Spleen (tissue), 11 donors: Measurements from ENCODE around the gene SCNN1A. TPM values are rescaled to one million over a fixed set of nuclear protein-coding genes. Genes with fewer than 3 reads are reported as not detected.
A peak's percentile ranks its signal among the peaks of the same experiment; 100 is the strongest.

Experiments
- DNase-seq: peaks from one replicate; pipeline ENCODE4 v3.0.0-alpha.2; 2020
- H3K27ac ChIP-seq, 8 donors: fragments of 200-600 bp; sonication (generic) in 7 of 8; 1 replicate in 4 of 8; 2 replicates in 4 of 8; pipeline versions ENCODE4 v1.5.0 to v1.8.0; 2016 to 2021; ENCODE audit warnings: inconsistent platforms in 4 of 8, mild to moderate bottlenecking in 4 of 8, moderate library complexity in 1 of 8
- H3K27me3 ChIP-seq, 7 donors: fragments of 200-600 bp; sonication (generic) in 6 of 7; replicated peaks in 1 of 7; 1 replicate in 4 of 7; 2 replicates in 3 of 7; pipeline versions ENCODE4 v1.5.0 to v1.8.0; 2016 to 2021; ENCODE audit warnings: inconsistent platforms in 3 of 7, mild to moderate bottlenecking in 1 of 7
- H3K36me3 ChIP-seq, 6 donors: fragments of 200-600 bp; sonication (generic) in 5 of 6; 1 replicate in 4 of 6; 2 replicates in 2 of 6; pipeline versions ENCODE4 v1.5.0 to v1.8.0; 2016 to 2021; ENCODE audit warnings: inconsistent platforms in 2 of 6
- H3K4me1 ChIP-seq, 6 donors: fragments of 200-600 bp; sonication (generic) in 5 of 6; 1 replicate in 3 of 6; 2 replicates in 3 of 6; pipeline versions ENCODE4 v1.5.0 to v1.8.0; 2016 to 2021; ENCODE audit warnings: inconsistent platforms in 3 of 6
- H3K4me3 ChIP-seq, 8 donors: fragments of 200-600 bp; sonication (generic) in 7 of 8; 1 replicate in 4 of 8; 2 replicates in 4 of 8; pipeline versions ENCODE4 v1.5.0 to v1.8.0; 2016 to 2021; ENCODE audit warnings: inconsistent platforms in 4 of 8, mild to moderate bottlenecking in 4 of 8, moderate library complexity in 2 of 8
- H3K9me3 ChIP-seq, 8 donors: fragments of 200-600 bp; sonication (generic) in 7 of 8; 1 replicate in 4 of 8; 2 replicates in 4 of 8; pipeline versions ENCODE4 v1.5.0 to v1.8.0; 2016 to 2021; ENCODE audit warnings: inconsistent platforms in 4 of 8
- POLR2A ChIP-seq, 3 donors: fragments of 450-650 bp; IDR thresholded peaks; one replicate each; pipeline ENCODE4 v1.5.1; 2017; ENCODE audit warnings: antibody characterized with exemption in 3 of 3, mild to moderate bottlenecking in 1 of 3
- POLR2AphosphoS5 ChIP-seq, 3 donors: sonication (generic); formaldehyde crosslinking; IDR thresholded peaks; one replicate each; pipeline ENCODE4 v1.5.1; 2017; ENCODE audit warnings: antibody characterized with exemption in 3 of 3
- WGBS, 5 donors: extraction: QIAGEN DNeasy Blood & Tissue Kit in 3 of 5; methylation state at CpG; one replicate each; pipeline versions ENCODE4 v1.1.5 to v1.1.7; 2013 to 2018; 5-methylcytosine and 5-hydroxymethylcytosine counted together
- intact Hi-C: fragments of 100-400 bp; cut with DNase I; formaldehyde crosslinking; loops from one replicate; pipeline ENCODE4 v1.15.0; 2023; ENCODE audit warnings: low total_unique reads
- polyA plus RNA-seq, 3 donors: library from polyadenylated mRNA; stranded (reverse); fragments of 200-250 nt; gene quantifications; one replicate each; pipeline ENCODE4 v1.2.1, GENCODE V29; 2013
- total RNA-seq, 7 donors: library from RNA; depleted of rRNA in 3 of 7; stranded (reverse); fragments of >200 nt in 3 of 7; fragmentation: NEBNext Ultra II Directional in 4 of 7; extraction: Animal tissue kit (Norgen Biotek cat#: 25700) in 4 of 7; gene quantifications; one replicate each; pipeline versions ENCODE4 v1.1.0 to v1.2.1, GENCODE V29; 2016 to 2021
- TF ChIP-seq, protein P1 (sequence below), 11 experiments: fragments of 200-600 bp in 7 of 11; fragments of 450-650 bp in 4 of 11; sonication (generic) in 4 of 11; IDR thresholded peaks in 8 of 11; conservative IDR thresholded peaks in 3 of 11; 1 replicate in 7 of 11; 2 replicates in 4 of 11; pipeline versions ENCODE4 v1.4.0 to v1.8.0; 2016 to 2021; ENCODE audit warnings: antibody characterized with exemption in 11 of 11, inconsistent platforms in 4 of 11, mild to moderate bottlenecking in 1 of 11
- donor health status: healthy with polysubstance abuse.
- donor health status: DM: no; HTN: no; CAD: no; lungs with moderate emphysema.
- donor health status: DM: no; HTN: no; CAD: no.
- donor health status: Bipolar disorder and iron deficiency.
- donor health status: healthy.
- donor health status: DM: no; HTN: no; CAD: no.
- donor health status: DM: yes; HTN: yes; CAD: no.

Gene SCNN1A
- total and polyA plus RNA-seq, 10 donors: 0.17 to 8.6 (median 1.4) TPM

GRCh38 chr12:6311822-6312528 is 63.4 kb downstream of the SCNN1A start:
- H3K4me1 ChIP-seq: peaks cover 0 to 30% (median 16%) of the 10 kb centered on the region in 6 donors
- WGBS, 5 donors: 84 to 97% (median 94%) methylated on average over 7 to 8 of the region's 8 CpGs
- H3K27me3 ChIP-seq: peaks cover 0 to 49% (median 17%) of the 10 kb centered on the region in 7 donors
- no peak for DNase-seq
- H3K36me3 ChIP-seq: no peaks in the 10 kb centered on the region
- TF ChIP-seq POLR2AphosphoS5 (IDR thresholded peaks at IDR 0.05): no peak
- TF ChIP-seq POLR2A (IDR thresholded peaks at IDR 0.05): no peak
- TF ChIP-seq, protein P1, sequence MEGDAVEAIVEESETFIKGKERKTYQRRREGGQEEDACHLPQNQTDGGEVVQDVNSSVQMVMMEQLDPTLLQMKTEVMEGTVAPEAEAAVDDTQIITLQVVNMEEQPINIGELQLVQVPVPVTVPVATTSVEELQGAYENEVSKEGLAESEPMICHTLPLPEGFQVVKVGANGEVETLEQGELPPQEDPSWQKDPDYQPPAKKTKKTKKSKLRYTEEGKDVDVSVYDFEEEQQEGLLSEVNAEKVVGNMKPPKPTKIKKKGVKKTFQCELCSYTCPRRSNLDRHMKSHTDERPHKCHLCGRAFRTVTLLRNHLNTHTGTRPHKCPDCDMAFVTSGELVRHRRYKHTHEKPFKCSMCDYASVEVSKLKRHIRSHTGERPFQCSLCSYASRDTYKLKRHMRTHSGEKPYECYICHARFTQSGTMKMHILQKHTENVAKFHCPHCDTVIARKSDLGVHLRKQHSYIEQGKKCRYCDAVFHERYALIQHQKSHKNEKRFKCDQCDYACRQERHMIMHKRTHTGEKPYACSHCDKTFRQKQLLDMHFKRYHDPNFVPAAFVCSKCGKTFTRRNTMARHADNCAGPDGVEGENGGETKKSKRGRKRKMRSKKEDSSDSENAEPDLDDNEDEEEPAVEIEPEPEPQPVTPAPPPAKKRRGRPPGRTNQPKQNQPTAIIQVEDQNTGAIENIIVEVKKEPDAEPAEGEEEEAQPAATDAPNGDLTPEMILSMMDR (IDR thresholded peaks at IDR 0.05 in 8 of 11, conservative IDR thresholded peaks at IDR 0.05 in 3 of 11): no peak
- H3K4me3 ChIP-seq: no peak overlapping the region
- no peaks in the 10 kb centered on the region for H3K9me3 ChIP-seq
- intact Hi-C loops: no loop called here
- H3K27ac ChIP-seq: no peak overlapping the region

DNA sequence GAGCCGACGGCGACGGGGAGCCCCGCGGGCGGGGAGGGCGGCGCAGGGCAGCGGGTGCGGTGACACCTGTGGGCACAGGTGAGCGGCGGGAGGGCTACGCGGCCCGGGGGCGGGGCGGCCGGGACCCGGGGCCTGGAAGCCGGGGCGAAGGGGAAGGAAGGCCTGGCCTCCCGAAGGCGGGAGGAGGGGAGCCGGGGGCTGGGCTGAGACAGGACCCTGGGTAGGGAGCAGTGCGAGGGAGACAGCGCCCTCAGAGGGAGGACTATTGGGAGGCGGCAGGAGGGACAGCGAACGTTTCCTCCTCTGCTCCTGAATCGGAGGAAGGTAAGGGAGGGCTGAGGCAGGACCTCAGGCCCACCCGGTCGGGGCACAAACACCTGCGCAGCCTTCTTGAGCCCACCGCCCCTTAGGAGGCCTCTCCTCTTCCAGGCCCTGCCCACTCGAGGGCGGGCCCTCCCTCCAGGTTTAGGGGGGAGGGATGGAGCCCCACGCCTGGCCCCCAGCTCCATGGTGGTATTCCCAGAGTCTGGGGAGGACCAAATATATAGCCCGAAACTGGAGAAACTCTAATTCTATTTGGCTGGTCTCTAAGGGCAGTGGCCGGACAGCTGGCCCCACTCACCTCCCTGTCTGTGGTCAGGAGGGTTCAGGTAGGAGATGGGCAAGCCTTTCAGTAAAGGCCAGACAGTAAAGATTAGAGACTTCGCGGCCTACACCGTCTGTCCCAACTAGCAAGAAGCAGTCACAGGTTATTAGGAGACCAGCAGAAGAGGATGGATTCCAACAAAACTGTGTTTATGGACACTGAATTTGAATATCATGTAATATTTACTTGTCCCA is 64.4 kb downstream of the SCNN1A start:
- intact Hi-C loops: no loop called here
- Histone ChIP-seq H3K9me3 (no peaks in the 10 kb centered on the region), H3K27ac (no peak overlapping the region), H3K4me1 (peaks cover 0 to 31% (median 16%) of the 10 kb centered on the region in 6 donors), H3K36me3 (no peaks in the 10 kb centered on the region), H3K4me3 (peak overlapping the region; percentile 3 to 65 (median 22)), H3K27me3 (peaks cover 0 to 43% (median 17%) of the 10 kb centered on the region in 7 donors)
- TF ChIP-seq, protein P1 (IDR thresholded peaks at IDR 0.05 in 8 of 11, conservative IDR thresholded peaks at IDR 0.05 in 3 of 11): no peak
- peak; percentile 72 for DNase-seq
- 22 to 30% (median 24%) methylated on average over 34 to 43 of the region's 43 CpGs for WGBS, 5 donors

- TF ChIP-seq, protein P1 (IDR thresholded peaks at IDR 0.05 in 8 of 11, conservative IDR thresholded peaks at IDR 0.05 in 3 of 11): no peak
- DNase-seq: peak; percentile 76
- peaks cover 0 to 56% (median 17%) of the 10 kb centered on the region in 7 donors for H3K27me3 ChIP-seq
- no peaks in the 10 kb centered on the region for H3K9me3 ChIP-seq
- no peaks in the 10 kb centered on the region for H3K36me3 ChIP-seq
- H3K27ac ChIP-seq: no peak overlapping the region
- intact Hi-C loops: no loop called here
- no peak overlapping the region for H3K4me3 ChIP-seq
- 32 to 53% (median 39%) methylated on average over 4 to 5 of the region's 5 CpGs for WGBS, 5 donors
- peaks cover 0 to 31% (median 16%) of the 10 kb centered on the region in 6 donors for H3K4me1 ChIP-seq
Measured at GRCh38 chr12:6307529-6307928, 67.8 kb downstream of the SCNN1A start.
